ENCODE results near the gene SAP30L.
A peak's percentile ranks its signal among the peaks of the same experiment; 100 is the strongest.

Gene SAP30L

DNA sequence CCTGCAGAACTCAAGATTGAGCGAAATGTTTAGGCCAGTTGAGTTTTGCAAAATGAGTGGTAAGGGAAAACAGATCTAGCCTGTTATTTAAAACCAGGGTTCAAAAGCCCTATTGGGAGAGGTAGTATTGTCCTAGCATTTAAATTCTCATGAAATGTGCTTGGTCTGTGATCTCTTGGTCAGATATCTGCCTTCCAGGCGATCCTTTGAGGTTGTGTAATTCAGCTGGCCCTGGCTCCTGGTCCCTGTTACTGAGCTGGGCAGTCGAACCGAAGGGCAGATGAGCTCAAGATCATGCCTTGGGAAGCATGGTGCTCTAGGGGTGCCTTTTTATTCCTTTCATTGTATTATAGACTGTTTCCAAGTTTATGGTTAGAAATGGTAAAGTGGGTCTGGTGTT, 14.4 kb downstream of the SAP30L start:
- no peak overlapping the region for H3K18ac ChIP-seq (ENCODE audit: low read length)
- H3K36me3 ChIP-seq (ENCODE audit: control insufficient read depth, insufficient read depth, low read length) = no peaks in the 10 kb centered on the region
- H3K27ac ChIP-seq (ENCODE audit: low read depth, low read length) = no peak overlapping the region
- H2BK120ac ChIP-seq (ENCODE audit: low read depth, low read length) = no peak overlapping the region
- no peak overlapping the region for H3K4ac ChIP-seq (ENCODE audit: low read depth, low read length)
- no peak overlapping the region for H4K8ac ChIP-seq (ENCODE audit: low read depth, low read length)
- H3K4me3 ChIP-seq (ENCODE audit: low read length) = no peak overlapping the region
- no peak overlapping the region for H4K5ac ChIP-seq (ENCODE audit: low read length)
- no peaks in the 10 kb centered on the region for H3K79me2 ChIP-seq (ENCODE audit: control insufficient read depth, insufficient read depth, low read length)
- H2AK5ac ChIP-seq (ENCODE audit: low read length) = no peak overlapping the region
- H3K56ac ChIP-seq (ENCODE audit: low read length) = no peak overlapping the region
- no peaks in the 10 kb centered on the region for H3K27me3 ChIP-seq (ENCODE audit: insufficient read depth, low read length, poor library complexity)
- H2BK15ac ChIP-seq (replicated peaks; ENCODE audit: low read depth) = no peak overlapping the region
- no peaks in the 10 kb centered on the region for H3K79me1 ChIP-seq (ENCODE audit: low read length)
- no peak overlapping the region for H3K23ac ChIP-seq (ENCODE audit: low read length)
- WGBS (ENCODE audit: extremely low coverage, insufficient coverage, low lambda C conversion rate) = no CpG with 5 or more reads among the region's 4 CpGs
- no peak overlapping the region for H3K4me2 ChIP-seq (ENCODE audit: low read length)
- H3K4me1 ChIP-seq (ENCODE audit: control insufficient read depth, low read depth, low read length) = no peaks in the 10 kb centered on the region
- H2BK5ac ChIP-seq (ENCODE audit: low read length) = no peak overlapping the region
- H3K9ac ChIP-seq (ENCODE audit: low read length) = no peak overlapping the region
- DNase-seq = no peak

DNA sequence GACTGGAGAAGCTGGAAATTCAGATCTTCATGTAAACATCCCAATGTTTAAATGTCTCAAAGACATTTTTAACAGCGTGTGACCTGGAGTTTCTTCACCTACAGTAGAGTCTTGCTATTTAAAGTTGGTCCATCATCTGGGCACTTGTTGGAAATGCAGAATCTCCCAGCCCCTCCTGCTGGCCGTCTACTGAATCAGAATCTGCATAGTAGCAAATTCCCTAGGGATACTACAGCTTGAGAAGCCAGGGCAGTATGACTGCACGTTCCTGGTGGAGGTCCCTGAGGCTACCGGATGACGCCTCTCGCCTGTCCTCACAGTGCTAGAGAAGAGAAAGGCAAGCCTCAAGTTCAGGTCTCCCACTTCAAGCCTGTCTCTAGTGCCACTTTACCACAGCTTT, 15.7 kb downstream of the SAP30L start:
- Histone ChIP-seq H3K18ac (ENCODE audit: low read length) (no peak overlapping the region), H3K56ac (ENCODE audit: low read length) (no peak overlapping the region), H3K4me2 (ENCODE audit: low read length) (no peak overlapping the region), H2BK15ac (replicated peaks; ENCODE audit: low read depth) (no peak overlapping the region), H3K4ac (ENCODE audit: low read depth, low read length) (no peak overlapping the region), H3K27ac (ENCODE audit: low read depth, low read length) (no peak overlapping the region), H3K79me1 (ENCODE audit: low read length) (no peaks in the 10 kb centered on the region), H3K4me3 (ENCODE audit: low read length) (no peak overlapping the region), H3K4me1 (ENCODE audit: control insufficient read depth, low read depth, low read length) (no peaks in the 10 kb centered on the region), H2BK120ac (ENCODE audit: low read depth, low read length) (no peak overlapping the region), H4K5ac (ENCODE audit: low read length) (no peak overlapping the region), H3K79me2 (ENCODE audit: control insufficient read depth, insufficient read depth, low read length) (no peaks in the 10 kb centered on the region), H3K23ac (ENCODE audit: low read length) (no peak overlapping the region), H3K36me3 (ENCODE audit: control insufficient read depth, insufficient read depth, low read length) (no peaks in the 10 kb centered on the region), H2AK5ac (ENCODE audit: low read length) (no peak overlapping the region), H4K8ac (ENCODE audit: low read depth, low read length) (no peak overlapping the region), H3K27me3 (ENCODE audit: insufficient read depth, low read length, poor library complexity) (no peaks in the 10 kb centered on the region), H3K9ac (ENCODE audit: low read length) (no peak overlapping the region), H2BK5ac (ENCODE audit: low read length) (no peak overlapping the region)
- DNase-seq = peak; percentile 85
- WGBS (ENCODE audit: extremely low coverage, insufficient coverage, low lambda C conversion rate) = no CpG with 5 or more reads among the region's 6 CpGs

DNA sequence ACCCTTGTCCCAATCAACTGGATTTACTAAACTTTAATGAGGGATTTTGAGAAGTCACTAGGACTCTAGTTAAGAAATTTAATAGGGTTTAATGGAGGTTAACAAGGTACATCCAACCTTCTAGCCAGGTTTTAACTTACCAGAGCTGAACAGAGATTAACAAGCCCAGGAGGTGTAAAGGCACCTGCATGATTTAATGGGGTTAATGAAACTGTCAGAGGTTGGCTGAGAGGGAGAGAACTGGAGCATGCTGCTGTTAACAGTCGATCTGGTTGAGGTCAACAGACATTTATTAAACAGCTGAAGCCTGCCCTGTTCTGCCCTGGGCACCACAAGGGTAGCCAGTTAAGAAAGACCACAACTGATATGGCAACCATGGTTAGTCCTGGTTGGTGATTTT, 18.6 kb downstream of the SAP30L start:
- Histone ChIP-seq H3K18ac (ENCODE audit: low read length) (no peak overlapping the region), H3K23ac (ENCODE audit: low read length) (no peak overlapping the region), H4K5ac (ENCODE audit: low read length) (no peak overlapping the region), H3K56ac (ENCODE audit: low read length) (no peak overlapping the region), H3K27me3 (ENCODE audit: insufficient read depth, low read length, poor library complexity) (peaks cover 2% of the 10 kb centered on the region), H3K9ac (ENCODE audit: low read length) (no peak overlapping the region), H3K27ac (ENCODE audit: low read depth, low read length) (no peak overlapping the region), H2BK120ac (ENCODE audit: low read depth, low read length) (no peak overlapping the region), H2BK15ac (replicated peaks; ENCODE audit: low read depth) (no peak overlapping the region), H3K36me3 (ENCODE audit: control insufficient read depth, insufficient read depth, low read length) (no peaks in the 10 kb centered on the region), H4K8ac (ENCODE audit: low read depth, low read length) (no peak overlapping the region), H2AK5ac (ENCODE audit: low read length) (no peak overlapping the region), H3K4me2 (ENCODE audit: low read length) (no peak overlapping the region), H2BK5ac (ENCODE audit: low read length) (no peak overlapping the region), H3K79me2 (ENCODE audit: control insufficient read depth, insufficient read depth, low read length) (no peaks in the 10 kb centered on the region), H3K79me1 (ENCODE audit: low read length) (no peaks in the 10 kb centered on the region), H3K4me1 (ENCODE audit: control insufficient read depth, low read depth, low read length) (no peaks in the 10 kb centered on the region), H3K4ac (ENCODE audit: low read depth, low read length) (no peak overlapping the region), H3K4me3 (ENCODE audit: low read length) (no peak overlapping the region)
- DNase-seq = no peak
- no CpG with 5 or more reads among the region's 1 CpG for WGBS (ENCODE audit: extremely low coverage, insufficient coverage, low lambda C conversion rate)

DNA sequence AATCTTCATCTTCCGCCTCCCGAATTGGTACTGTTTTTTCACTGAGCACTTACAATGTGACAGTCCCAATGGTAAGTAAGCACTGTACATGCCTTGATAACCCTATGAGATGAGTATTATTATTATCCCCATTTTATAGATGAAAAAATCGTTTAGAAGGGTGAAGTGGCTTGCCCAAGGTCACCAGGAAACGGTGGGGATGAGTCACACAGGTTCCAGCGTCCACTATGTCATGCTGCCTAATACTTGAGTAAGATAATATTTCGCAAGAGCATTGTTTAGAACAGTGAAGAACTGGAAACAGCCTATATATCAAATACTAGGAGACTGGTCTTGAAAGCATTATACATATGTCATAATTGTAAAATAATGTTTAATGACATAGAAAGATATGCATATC, 19.4 kb downstream of the SAP30L start:
- no peak overlapping the region for H2BK120ac ChIP-seq (ENCODE audit: low read depth, low read length)
- no peak overlapping the region for H2BK15ac ChIP-seq (replicated peaks; ENCODE audit: low read depth)
- H3K79me1 ChIP-seq (ENCODE audit: low read length) = no peaks in the 10 kb centered on the region
- H3K18ac ChIP-seq (ENCODE audit: low read length) = no peak overlapping the region
- H3K56ac ChIP-seq (ENCODE audit: low read length) = no peak overlapping the region
- H3K4ac ChIP-seq (ENCODE audit: low read depth, low read length) = no peak overlapping the region
- DNase-seq = no peak
- no peak overlapping the region for H3K27ac ChIP-seq (ENCODE audit: low read depth, low read length)
- no peak overlapping the region for H4K8ac ChIP-seq (ENCODE audit: low read depth, low read length)
- no peaks in the 10 kb centered on the region for H3K36me3 ChIP-seq (ENCODE audit: control insufficient read depth, insufficient read depth, low read length)
- no peaks in the 10 kb centered on the region for H3K79me2 ChIP-seq (ENCODE audit: control insufficient read depth, insufficient read depth, low read length)
- no peak overlapping the region for H3K4me3 ChIP-seq (ENCODE audit: low read length)
- H3K27me3 ChIP-seq (ENCODE audit: insufficient read depth, low read length, poor library complexity) = peaks cover 6% of the 10 kb centered on the region
- H3K4me2 ChIP-seq (ENCODE audit: low read length) = no peak overlapping the region
- H3K9ac ChIP-seq (ENCODE audit: low read length) = no peak overlapping the region
- no CpG with 5 or more reads among the region's 6 CpGs for WGBS (ENCODE audit: extremely low coverage, insufficient coverage, low lambda C conversion rate)
- no peak overlapping the region for H2AK5ac ChIP-seq (ENCODE audit: low read length)
- no peak overlapping the region for H2BK5ac ChIP-seq (ENCODE audit: low read length)
- H3K23ac ChIP-seq (ENCODE audit: low read length) = no peak overlapping the region
- H3K4me1 ChIP-seq (ENCODE audit: control insufficient read depth, low read depth, low read length) = no peaks in the 10 kb centered on the region
- H4K5ac ChIP-seq (ENCODE audit: low read length) = no peak overlapping the region

- Histone ChIP-seq H2AK5ac (ENCODE audit: low read length) (no peak overlapping the region), H3K36me3 (ENCODE audit: control insufficient read depth, insufficient read depth, low read length) (no peaks in the 10 kb centered on the region), H2BK120ac (ENCODE audit: low read depth, low read length) (no peak overlapping the region), H3K27me3 (ENCODE audit: insufficient read depth, low read length, poor library complexity) (peaks cover 13% of the 10 kb centered on the region), H3K23ac (ENCODE audit: low read length) (peak overlapping the region; percentile 31), H3K9ac (ENCODE audit: low read length) (no peak overlapping the region), H2BK5ac (ENCODE audit: low read length) (no peak overlapping the region), H3K18ac (ENCODE audit: low read length) (no peak overlapping the region), H3K79me1 (ENCODE audit: low read length) (no peaks in the 10 kb centered on the region), H2BK15ac (replicated peaks; ENCODE audit: low read depth) (no peak overlapping the region), H4K8ac (ENCODE audit: low read depth, low read length) (no peak overlapping the region), H3K4me2 (ENCODE audit: low read length) (no peak overlapping the region), H3K79me2 (ENCODE audit: control insufficient read depth, insufficient read depth, low read length) (no peaks in the 10 kb centered on the region), H4K5ac (ENCODE audit: low read length) (no peak overlapping the region), H3K4me3 (ENCODE audit: low read length) (no peak overlapping the region), H3K27ac (ENCODE audit: low read depth, low read length) (no peak overlapping the region), H3K4me1 (ENCODE audit: control insufficient read depth, low read depth, low read length) (no peaks in the 10 kb centered on the region), H3K56ac (ENCODE audit: low read length) (no peak overlapping the region), H3K4ac (ENCODE audit: low read depth, low read length) (no peak overlapping the region)
- DNase-seq = no peak
- WGBS (ENCODE audit: extremely low coverage, insufficient coverage, low lambda C conversion rate) = no CpG with 5 or more reads among the region's 5 CpGs
These were observed 20.4 kb downstream of the SAP30L start for GRCh38 chr5:154466147-154466546.

DNA sequence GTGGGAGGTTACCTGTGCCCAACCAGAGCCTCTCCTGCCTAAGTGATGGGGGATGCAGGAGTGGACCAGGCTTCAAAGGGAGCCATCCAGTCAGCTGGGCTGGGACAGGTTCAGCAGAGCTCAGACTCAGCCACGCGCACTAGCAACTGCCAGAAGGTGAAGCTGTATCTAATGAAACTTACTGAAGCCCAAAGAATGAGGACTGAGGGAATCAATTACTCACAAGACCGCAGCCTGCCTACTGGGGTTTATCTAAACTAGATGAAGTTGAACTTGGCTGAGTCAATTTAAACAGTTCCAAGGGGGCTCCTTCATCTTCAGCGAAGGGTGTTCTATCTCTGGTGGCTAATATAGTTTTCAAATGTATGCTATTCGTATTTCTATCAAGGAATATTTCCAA, 20.9 kb downstream of the SAP30L start:
- Histone ChIP-seq H3K4me2 (ENCODE audit: low read length) (no peak overlapping the region), H3K27me3 (ENCODE audit: insufficient read depth, low read length, poor library complexity) (peaks cover 16% of the 10 kb centered on the region), H3K4me1 (ENCODE audit: control insufficient read depth, low read depth, low read length) (no peaks in the 10 kb centered on the region), H2BK15ac (replicated peaks; ENCODE audit: low read depth) (no peak overlapping the region), H2BK5ac (ENCODE audit: low read length) (no peak overlapping the region), H2AK5ac (ENCODE audit: low read length) (no peak overlapping the region), H3K4ac (ENCODE audit: low read depth, low read length) (no peak overlapping the region), H3K23ac (ENCODE audit: low read length) (no peak overlapping the region), H3K79me2 (ENCODE audit: control insufficient read depth, insufficient read depth, low read length) (no peaks in the 10 kb centered on the region), H2BK120ac (ENCODE audit: low read depth, low read length) (no peak overlapping the region), H3K79me1 (ENCODE audit: low read length) (no peaks in the 10 kb centered on the region), H3K9ac (ENCODE audit: low read length) (no peak overlapping the region), H3K4me3 (ENCODE audit: low read length) (no peak overlapping the region), H4K8ac (ENCODE audit: low read depth, low read length) (no peak overlapping the region), H3K18ac (ENCODE audit: low read length) (no peak overlapping the region), H4K5ac (ENCODE audit: low read length) (no peak overlapping the region), H3K27ac (ENCODE audit: low read depth, low read length) (no peak overlapping the region), H3K56ac (ENCODE audit: low read length) (no peak overlapping the region), H3K36me3 (ENCODE audit: control insufficient read depth, insufficient read depth, low read length) (no peaks in the 10 kb centered on the region)
- WGBS (ENCODE audit: extremely low coverage, insufficient coverage, low lambda C conversion rate) = no CpG with 5 or more reads among the region's 5 CpGs
- DNase-seq = peak; percentile 5
